GM12865 (cell line): ENCODE data around the gene DNER.

Source experiments
- DNase-seq: peaks from one replicate; pipeline ENCODE4 v3.0.0; 2010; ENCODE audit warnings: low read depth
- H3K4me3 ChIP-seq: 2 replicates; pipeline ENCODE4 v1.5.1; 2011; ENCODE audit warnings: mild to moderate bottlenecking, low read depth, low read length, control low read depth
- CTCF ChIP-seq: IDR thresholded peaks from 2 replicates; pipeline ENCODE4 v1.5.1; 2011; ENCODE audit warnings: low read length, control low read depth, low read depth, inconsistent platforms; ENCODE audit not compliant: insufficient read depth; ENCODE audit errors: missing control alignments

The DNER gene

GRCh38 chr2:229526951-229527350 lies 187.4 kb downstream of the DNER start:
- no peak for DNase-seq
- no peak for TF ChIP-seq CTCF
- H3K4me3 ChIP-seq: no peak overlapping the region

DNA sequence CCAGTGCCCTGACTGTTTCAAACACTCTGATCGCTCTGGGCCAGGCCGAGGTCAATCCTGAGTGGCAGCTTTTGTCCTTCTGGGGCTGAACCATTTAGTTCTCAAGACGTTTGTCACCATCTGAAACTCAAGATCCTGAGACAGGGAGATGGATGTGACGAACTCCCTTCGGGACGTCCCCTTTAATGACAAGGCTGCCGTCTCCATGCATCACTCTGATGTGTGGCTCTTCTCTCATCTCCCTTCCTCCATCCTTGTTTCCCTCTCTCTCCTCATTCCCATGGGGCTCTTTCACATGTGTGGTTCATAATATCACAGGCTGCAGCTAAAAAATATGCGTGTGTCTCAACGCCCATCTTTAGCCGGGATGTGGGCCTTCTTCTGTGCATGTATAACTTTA lies 189.6 kb downstream of the DNER start:
- no peak for DNase-seq

GRCh38 chr2:229523663-229524062 lies 190.7 kb downstream of the DNER start:
- TF ChIP-seq CTCF: no peak
- DNase-seq: no peak
- no peak overlapping the region for H3K4me3 ChIP-seq

More for the DNA sequence above, 189.6 kb downstream of the DNER start:
- TF ChIP-seq CTCF: no peak
- no peak overlapping the region for H3K4me3 ChIP-seq

GRCh38 chr2:229521576-229521975 lies 192.8 kb downstream of the DNER start:
- H3K4me3 ChIP-seq: no peak overlapping the region
- DNase-seq: no peak
- TF ChIP-seq CTCF: no peak

DNA sequence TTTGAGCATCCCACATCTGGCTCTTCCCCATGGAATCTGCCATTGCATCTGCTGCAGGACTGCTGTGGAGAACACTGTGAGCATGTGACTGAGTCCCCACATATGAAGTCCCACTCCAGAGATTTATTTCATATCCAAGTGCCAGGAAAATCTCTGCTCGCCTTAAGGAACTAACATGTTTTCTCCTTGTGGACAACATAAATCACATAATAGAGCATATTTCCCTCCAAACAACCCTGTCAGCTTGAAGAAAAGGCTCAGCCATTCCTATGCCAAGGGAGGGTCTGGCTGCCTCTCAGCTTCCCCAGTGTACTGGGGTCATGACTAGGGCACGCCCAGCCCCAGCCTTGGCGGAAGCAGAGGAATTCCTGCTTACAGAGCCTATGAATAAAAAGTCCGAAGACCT lies 193.7 kb downstream of the DNER start:
- no peak overlapping the region for H3K4me3 ChIP-seq
- no peak for TF ChIP-seq CTCF

GRCh38 chr2:229519655-229520430 lies 194.5 kb downstream of the DNER start:
- peak; percentile 7 for DNase-seq
- no peak for TF ChIP-seq CTCF
- H3K4me3 ChIP-seq: no peak overlapping the region

More for the DNA sequence above, 193.7 kb downstream of the DNER start:
- DNase-seq: no peak
